GM18511 (cell line): ENCODE data around the gene PODXL.

Experiments
- ATAC-seq: cut with Tn5 transposase; IDR thresholded peaks from one replicate; pipeline ENCODE4 v1.9.1; 2021; ENCODE audit warnings: mild to moderate bottlenecking, moderate library complexity; ENCODE audit not compliant: unreplicated experiment

The PODXL gene

DNA sequence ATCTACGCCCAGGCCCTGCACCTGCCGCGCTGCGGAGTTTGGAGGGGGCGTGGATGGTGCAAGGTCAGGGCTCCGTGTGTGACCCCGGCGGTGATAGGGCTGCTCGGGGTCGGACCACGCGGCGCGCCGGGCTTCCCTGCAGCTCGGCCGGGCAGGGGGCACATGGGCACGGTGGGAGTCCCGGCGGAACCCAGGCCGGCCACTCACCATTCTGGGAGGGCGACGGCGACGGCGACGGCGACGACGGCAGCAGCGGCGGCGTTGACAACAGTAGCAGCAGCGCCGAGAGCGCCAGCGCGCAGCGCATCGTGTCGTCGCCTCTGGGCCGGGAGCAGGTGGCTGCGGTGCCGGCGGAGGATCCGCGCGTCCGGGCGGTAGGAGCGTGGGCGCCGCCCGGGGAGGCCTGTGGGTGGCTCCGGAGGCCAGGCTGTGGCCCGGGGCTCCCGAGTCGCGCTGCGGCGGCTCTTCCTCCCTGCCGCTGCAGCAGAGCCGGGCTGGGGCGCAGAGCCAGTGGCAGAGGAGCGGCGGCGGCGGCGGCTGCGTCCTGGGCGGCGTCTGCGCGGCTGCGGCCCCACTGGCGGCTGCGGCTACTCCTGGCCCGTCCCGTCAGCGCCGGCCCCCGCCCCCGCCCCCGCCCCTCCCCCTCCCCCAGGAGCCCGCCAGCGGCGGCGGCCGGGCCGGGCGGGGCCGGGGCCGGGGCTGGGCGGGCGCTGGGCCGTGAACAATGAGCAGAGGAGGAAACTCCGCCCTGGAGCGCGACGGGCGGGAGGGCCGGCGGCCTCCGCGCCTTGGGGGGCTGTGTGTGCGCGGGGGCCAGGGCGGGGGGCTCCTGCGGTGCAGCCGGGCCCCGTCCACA lies at the start of gene PODXL:
Gene PODXL (minus strand): TSS at position 576 of the 856 bp plus-strand sequence. CDS start 269 bp downstream, at position 307.
- ATAC-seq = peak; percentile 78

DNA sequence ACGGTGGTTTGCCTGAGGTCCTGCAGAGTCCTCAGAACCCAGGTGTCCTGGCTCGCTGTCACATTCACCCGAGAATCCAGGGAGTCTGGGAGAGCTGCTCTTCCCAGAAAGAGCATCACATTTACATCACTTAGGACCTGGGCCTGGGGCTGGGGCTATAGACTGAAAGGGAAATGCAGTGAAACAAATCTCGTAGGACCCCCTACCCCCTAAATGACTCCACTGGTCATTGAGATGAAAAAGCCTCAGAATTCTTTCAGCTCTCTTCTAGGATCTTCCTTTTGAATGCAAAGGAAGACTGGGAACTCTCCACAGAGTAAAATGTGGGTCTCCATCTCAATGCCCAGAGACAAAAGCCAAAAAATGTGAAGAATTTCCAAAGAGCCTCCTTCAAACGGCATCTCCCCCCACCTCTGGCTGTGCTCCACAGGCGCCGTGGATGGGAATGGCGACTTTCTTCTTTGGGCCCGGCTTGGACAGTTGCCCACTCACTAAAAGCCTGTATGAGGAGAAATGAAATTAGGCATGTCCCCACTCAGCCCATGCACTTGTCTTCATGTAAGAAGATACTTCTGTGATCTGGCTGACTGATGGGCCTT lies 49.0 kb upstream of the PODXL start:
- no peak for ATAC-seq

DNA sequence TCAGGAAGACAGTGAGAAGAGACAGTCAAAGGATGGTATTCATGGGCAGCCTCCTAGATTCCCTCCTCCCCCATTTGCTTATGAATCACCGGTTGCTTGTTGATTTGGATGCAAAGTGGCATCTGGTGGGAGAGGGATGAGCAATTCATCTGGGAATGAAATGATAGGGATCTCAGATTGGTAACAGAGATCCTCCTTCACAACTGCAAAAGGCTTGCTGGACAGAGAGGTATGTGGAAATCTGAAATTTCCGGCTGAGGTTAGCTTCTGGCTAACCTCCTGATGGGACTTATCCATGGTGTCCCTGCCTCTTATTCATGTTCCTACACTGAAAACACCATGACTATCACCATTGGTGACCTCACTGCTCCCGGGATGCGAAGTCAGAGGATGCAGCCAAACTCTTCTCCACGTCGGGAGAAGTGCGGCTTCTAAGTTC lies 48.4 kb upstream of the PODXL start:
- ATAC-seq = no peak

DNA sequence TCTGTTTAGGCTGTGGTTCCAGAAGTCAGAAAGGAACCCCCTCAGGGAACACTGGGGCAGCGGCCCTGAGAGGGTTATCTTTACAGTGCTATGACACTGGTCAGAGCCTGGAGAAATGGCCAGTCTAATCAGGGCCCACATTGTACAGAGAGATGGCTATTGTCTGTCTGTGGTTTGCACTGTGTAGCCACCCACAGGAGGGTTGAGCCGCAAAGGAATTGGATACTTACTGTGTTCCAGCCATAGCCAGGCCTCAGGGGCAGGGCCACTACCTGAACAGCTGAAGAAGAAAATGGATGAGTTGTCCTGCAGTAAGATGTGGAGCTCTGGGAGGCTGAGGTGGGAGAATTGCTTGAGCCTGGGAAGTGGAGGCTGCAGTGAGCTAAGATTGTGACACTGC lies 47.5 kb upstream of the PODXL start:
- no peak for ATAC-seq

DNA sequence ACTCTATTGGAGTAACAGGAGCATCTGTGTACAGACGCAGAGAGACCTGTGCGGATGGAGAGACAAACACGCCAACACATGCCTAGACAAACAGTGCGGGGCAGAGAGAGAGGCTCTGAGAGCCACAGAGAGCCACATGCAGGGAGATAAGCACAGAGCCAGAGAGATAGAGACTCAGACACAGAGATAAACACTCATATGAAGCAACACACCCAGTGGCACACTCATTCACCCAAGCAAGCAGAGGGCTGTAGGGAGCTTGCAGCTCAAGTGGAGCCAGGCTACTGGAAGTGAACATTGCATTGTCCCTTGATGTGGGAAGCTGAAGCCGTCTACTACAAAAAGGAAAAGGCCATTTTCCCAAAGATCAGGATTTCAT lies 46.6 kb upstream of the PODXL start:
- no peak for ATAC-seq

DNA sequence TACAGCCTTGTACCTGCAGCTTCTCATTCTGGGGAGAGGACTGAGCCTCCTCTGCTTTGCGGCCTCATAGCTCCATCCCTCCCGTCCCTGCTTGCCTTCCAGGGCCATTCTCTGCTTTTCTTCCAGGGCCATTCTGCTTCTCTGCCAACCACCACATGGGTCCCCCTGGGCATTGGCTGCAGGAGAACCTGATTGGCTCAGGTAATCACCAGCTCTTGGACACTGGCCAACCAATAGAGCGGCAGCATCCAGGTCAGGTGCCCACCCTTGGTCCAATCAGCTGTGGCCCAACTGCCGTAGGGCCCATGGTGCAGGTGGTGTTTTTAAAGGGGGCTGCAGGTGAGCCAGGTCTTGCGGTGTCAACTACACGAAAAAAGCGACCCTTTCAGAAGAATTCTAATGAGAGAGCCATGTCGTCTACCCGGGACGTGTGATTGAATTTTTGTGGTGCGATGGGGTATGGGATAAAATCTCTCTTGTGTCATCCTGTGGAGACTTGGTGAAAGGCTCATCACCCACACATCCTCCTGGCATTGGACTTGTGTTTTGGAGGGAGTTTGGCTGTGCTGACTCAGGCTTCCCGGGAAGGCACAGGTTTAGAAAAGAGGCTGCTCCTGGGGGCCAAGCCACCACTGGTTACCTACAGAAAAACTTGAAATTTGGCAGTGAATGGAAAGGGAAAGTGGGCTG lies 46.0 kb upstream of the PODXL start:
- no peak for ATAC-seq

DNA sequence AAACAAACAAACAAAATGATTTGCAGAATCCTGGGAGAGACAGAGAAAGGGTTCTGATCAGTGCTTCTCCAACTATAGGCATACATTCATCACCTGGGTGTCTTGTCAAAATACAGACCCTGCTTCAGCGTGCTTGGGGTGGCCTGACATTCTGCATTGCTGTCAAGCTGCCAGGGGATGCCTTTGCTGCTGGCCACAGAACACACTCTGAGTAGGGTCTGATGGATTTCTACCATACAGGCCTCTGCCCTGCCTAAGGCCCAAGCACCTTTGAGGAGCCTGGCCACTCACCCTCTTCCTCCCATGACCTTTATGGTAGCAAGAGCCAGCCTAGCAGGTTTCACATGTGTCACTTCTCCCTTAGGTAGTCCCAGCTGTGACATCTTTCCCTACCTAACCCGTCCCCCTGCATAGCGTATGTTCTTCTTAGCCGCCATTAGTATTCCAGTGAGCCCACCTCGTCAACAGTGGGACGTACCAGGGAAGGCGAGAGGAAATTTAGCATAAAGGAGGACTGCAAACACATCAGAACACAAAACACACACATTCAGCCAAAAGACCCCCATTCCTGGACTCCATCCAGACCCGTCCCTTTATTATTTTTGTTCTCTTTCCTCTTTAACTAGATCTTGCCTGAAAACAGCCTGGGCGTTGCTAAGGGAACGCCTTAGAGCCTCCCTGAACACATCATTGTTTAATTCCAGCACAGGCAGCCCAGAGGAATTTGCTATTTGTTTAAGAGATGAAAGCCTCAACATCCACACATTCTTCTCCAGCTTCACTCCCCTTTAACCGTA lies 43.9 kb upstream of the PODXL start:
- no peak for ATAC-seq

DNA sequence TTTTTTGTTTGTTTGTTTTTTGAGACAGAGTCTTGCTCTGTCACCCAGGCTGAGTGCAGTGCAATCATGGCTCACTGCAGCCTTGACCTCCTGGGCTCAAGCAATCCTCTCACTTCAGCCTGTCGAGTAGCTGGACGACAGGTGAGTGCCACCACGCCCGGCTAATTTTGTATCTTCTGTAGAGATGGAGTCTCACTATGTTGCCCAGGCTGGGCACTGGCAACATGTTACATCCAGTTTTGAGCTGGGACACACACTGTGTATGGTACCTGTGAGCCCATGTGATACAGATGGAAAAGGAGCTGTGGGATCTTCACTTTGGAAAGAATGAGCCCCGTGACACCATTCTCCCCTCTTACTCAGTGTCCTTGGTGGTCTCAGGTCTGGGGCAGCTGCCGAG lies 40.4 kb upstream of the PODXL start:
- no peak for ATAC-seq

DNA sequence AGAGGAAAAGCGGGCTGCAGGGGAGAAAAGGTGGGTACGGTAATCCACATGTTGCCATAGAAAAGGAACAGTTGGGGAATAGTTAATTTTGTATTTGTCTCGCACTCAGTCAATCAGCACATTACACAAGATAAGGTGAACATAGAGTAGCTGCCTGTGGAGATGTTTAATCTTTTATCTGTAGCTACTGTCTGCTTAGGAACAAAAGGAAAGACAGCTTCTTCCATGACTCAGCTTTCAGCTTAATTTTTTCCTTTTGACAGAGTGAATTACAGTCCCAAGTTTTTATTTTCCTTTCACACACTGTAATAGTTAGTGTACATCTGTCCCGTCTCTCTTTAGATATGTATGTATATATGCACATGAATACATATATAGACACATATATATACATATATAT lies 39.3 kb upstream of the PODXL start:
- ATAC-seq = no peak

DNA sequence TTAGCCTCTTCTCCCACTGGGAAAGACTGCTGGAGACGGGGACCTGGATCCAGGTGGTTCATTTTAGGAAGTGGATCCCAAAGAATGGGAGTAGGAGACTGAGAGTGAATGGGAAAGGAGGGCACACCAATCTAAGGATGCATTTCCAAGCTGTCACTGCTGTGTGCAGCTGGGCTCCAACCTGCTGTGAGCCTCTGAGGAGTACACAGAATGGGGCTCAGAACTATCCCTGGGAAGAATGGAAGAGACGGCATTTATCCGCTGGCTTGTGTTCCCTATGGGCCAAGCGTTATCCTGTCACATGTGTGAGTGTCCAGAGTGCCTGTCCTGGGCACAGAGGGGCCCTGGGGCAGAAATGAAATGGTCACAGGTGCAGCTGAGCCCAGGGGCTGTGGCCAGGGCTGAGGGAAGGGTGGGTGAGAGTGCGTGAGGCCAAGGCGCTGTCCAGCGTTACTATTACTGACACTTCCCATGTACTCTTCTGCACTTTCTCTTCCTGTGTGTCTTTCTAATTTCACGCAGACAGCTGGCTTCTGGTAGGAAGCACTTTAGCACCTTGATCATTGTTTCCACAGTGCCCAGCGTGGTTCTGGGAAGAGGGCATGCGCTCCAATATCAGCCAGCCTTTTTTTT lies 35.4 kb upstream of the PODXL start:
- ATAC-seq = no peak

DNA sequence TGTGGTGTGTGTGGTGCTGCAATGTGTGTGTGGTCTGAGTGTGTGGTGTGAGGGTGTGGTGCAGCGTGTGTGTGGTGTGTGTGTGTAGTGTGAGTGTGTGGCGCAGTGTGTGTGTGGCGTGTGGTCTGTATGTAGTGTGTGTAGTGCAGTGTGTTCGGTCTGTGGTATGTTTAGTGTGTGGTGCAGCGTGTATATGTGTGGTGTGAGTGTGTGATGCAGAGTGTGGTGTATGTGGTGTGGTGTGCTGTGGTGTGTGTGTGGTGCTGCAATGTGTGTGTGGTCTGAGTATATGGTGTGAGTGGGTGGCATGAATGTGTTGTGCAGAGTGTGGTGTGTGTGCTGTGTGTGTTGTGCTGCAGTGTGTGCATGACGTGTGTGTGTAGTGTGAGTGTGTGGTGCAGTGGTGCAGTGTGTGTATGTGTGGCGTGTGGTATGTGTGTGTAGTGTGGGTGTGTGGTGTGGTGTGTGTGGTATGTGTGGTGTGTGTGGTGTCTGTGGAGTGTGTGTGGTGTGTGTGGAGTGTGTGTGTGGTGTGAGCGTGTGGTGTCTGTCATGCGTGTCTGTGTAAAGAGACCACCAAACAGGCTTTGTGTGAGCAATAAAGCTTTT lies 31.0 kb upstream of the PODXL start:
- ATAC-seq = no peak

DNA sequence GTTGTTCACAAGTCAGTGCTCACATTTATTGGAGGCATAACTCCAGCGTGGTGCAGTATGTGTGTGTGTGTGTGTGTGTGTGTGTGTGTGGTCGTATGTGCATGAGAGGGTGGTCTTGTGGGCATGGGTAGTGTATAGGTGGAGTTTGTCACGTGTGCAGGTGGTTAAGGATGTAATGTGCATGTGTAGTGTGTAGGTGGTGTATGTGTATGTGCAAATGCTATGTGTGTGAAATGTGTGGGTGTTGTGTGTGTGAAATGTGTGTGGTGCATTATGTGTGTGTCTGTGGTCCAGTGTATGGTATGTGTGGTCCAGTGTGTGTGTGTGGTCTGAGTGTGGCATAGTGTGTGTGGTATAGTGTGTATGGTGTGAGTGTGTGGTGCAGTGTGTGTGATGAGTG lies 30.3 kb upstream of the PODXL start:
- no peak for ATAC-seq

DNA sequence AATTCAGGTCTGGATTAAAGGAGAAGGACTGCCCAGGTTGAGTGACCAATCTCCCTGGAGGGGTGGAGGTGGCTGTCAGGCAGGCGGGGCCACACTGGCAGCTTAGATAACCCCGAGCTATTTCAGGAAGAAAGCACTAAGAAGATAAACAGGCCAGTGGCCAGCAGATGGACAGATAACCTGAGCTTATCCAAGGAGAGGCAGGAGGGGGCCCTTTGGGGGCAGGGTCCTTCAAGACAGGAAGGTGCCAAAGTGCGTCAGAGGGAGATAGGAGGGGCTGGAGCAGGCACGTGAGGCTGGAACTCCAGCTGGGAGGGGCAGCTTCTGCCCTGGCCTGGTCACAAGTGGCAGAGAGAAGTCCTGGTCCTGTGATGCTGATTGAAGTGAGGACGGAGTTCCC lies 29.8 kb upstream of the PODXL start:
- no peak for ATAC-seq

DNA sequence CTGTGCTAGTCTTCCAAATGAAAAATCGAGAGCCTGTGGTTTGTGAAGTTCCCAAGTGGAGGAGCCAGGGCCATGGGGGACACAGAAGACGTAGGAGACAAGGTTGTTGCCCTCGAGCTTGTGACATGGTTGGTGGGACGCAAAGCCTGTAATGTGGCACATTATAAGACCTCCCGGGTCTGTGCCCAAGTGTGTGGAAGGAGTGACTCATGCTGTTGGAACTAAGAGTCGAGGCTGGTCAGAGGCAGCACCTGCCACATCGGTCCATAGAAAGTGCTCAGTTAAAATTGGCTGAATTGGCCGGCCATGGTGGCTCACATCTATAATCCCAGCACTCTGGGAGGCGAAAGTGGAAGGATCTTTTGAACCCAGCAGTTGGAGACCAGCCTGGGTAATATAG lies 27.0 kb upstream of the PODXL start:
- no peak for ATAC-seq

DNA sequence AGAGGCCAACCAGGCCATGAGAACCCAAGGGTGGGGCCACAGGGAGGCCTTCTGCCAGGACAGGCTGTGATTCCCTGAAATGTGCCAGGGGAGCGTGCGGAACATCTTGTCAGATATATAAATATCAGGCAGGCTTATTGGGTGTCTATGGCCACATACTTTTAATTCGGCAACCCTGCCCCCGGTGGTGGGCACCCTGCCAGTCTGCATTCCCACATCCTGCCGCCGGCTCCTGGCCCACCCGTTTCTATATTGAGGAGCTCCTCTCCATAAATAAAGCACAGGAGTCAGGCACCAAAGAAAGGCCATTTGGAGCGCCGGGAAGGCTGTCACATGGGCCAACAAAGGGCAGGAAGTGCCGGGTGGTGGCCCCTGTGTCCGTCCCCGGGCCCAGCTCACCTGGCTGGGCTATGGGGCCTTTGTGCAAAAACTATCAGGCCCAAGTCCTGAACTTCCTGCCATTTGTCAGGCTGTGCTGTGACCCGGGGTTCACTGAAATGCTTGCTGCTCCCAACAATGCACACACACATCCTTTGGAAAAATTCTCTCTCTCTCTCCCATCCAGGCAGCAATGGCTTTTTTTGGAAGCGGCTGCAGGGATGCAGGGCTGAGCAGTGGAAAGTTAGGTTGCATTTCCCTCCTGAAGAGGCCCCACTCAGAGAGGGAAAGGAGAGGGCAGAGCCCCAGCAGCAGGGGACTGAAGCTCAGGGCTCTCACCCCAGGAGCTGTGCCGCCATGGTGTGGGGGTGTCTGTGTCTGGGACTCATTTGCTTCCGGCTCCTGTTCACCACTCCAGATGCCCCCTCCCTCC lies 25.0 kb upstream of the PODXL start:
- no peak for ATAC-seq

DNA sequence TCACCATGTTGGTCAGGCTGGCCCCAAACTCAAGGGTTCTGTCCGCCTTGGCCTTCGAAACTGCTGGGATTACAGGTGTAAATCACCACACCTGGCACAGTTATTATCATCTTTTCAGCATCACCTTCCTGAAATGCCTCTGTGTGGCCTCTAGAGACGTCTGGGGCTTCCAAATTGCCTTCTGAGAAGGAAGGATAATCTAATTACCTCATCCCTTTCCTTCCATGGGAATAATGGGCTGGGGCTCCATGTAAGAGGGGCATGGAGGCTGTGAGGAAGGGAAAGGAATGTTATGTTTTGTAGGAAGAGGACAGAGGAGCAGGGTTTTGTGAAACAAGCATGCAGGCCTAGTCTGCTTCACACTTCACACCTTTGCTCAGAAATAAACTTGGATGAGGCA lies 22.2 kb upstream of the PODXL start:
- ATAC-seq = no peak

DNA sequence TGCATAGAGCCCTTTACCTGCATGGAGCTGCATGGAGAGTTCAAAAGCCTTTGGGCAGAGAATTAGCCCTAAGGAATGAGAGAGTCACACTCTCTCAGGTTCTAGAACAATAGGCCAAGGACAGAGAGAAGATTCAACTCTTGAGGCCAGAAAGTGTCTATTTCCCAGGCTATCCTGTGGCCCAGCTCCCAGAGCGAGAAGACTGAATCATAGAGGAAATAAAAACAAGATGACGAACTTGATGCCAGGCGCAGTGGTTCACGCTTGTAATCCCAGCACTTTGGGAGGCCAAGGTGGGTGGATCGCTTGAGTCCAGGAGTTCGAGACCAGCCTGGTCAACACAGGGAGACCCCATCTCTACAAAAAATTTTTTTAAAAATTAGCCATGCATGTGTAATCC lies 18.3 kb upstream of the PODXL start:
- ATAC-seq = no peak

DNA sequence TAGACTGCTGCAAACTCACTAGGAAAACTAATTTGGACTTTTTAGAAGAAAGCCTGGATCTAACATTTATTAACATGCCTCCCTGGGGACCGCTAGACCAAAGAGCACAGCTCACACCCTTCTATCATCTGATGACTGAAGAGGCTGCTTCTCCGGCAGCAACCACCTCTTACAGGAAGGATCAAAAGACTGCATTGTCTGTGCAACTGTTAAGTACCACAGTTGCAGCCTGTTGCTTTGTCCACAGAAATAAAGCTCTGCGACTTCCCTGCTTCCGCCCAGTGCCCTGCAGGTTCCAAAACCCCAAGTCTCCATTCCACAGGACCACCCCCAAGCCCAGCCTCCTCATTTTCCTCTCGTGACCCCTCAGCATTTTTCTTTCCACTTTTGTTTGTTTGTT lies 14.0 kb upstream of the PODXL start:
- ATAC-seq = no peak

DNA sequence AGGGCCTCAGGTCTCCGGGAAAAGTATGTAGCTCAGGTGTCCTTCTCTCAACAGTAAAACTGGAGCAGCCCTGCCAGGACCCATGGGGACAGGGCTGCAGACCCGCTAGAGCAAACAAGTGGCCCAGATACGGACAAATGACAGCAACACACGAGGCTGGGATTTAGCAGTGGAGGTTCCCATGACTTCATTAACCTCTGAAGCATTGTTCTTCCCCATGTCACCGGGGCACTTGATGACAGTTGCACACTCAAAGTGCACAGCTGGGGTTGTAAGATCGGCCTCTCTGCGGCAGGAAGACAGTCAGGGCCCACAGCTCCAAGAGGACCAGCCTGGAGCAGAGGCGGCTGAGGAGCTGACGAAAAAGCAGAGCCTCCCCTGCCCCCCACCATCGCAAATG lies 12.5 kb upstream of the PODXL start:
- no peak for ATAC-seq

DNA sequence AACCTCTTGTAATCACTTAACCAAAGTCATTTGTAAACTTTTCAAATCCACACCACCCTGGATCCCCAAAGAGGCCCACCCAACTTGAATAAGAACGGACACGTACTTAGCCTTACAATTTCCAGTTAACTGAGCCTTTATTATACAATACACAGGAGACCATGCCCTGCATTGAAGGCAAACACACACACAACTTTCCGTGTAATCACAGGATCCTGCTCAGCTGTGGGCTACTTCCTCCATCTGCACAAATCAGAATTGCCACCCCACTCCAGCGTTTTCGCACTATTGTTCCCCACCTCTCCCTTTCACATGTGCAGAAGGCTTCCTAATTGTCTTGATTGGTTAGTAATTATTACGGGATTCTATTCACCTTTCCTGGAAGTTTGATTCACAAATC lies 12.1 kb upstream of the PODXL start:
- no peak for ATAC-seq
